Measurements from ENCODE around the gene FAM180A. TPM values are rescaled to one million over a fixed set of nuclear protein-coding genes. Genes with fewer than 3 reads are reported as not detected.

The FAM180A gene
- total RNA-seq, 1 donor from 2014 or later: not detected

DNA sequence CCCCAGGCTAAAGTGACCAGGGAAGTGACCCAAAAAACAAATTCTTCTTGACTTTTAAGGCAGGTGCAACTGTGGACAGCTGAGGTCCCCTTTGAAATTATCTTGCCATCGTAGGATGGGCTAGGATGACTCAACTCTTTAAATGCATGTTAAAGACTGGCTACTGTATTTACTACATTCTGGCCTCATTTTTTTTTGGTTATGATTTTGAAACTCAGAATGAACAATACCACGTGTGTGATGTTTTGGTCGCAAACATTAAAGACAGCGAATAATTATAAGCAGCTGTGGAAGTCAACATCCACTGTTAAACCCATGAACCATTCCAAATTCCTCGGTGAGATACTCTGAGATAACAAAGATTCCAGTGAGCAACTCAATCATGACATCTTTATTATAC lies 19.4 kb downstream of the FAM180A start:
- Mint-ChIP-seq H3K27me3 (ENCODE audit: unreplicated experiment) (peaks cover 1% of the 10 kb centered on the region), H3K4me3 (ENCODE audit: unreplicated experiment) (no peak overlapping the region), H3K9me3 (ENCODE audit: unreplicated experiment) (no peaks in the 10 kb centered on the region), H3K4me1 (ENCODE audit: unreplicated experiment) (no peaks in the 10 kb centered on the region), H3K27ac (ENCODE audit: unreplicated experiment) (no peak overlapping the region), H3K36me3 (ENCODE audit: low read depth, unreplicated experiment) (no peaks in the 10 kb centered on the region)
- no peak for DNase-seq (ENCODE audit: low spot score)
- TF ChIP-seq, protein P1, sequence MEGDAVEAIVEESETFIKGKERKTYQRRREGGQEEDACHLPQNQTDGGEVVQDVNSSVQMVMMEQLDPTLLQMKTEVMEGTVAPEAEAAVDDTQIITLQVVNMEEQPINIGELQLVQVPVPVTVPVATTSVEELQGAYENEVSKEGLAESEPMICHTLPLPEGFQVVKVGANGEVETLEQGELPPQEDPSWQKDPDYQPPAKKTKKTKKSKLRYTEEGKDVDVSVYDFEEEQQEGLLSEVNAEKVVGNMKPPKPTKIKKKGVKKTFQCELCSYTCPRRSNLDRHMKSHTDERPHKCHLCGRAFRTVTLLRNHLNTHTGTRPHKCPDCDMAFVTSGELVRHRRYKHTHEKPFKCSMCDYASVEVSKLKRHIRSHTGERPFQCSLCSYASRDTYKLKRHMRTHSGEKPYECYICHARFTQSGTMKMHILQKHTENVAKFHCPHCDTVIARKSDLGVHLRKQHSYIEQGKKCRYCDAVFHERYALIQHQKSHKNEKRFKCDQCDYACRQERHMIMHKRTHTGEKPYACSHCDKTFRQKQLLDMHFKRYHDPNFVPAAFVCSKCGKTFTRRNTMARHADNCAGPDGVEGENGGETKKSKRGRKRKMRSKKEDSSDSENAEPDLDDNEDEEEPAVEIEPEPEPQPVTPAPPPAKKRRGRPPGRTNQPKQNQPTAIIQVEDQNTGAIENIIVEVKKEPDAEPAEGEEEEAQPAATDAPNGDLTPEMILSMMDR (IDR thresholded peaks at IDR 0.05; ENCODE audit: unreplicated experiment): no peak

DNA sequence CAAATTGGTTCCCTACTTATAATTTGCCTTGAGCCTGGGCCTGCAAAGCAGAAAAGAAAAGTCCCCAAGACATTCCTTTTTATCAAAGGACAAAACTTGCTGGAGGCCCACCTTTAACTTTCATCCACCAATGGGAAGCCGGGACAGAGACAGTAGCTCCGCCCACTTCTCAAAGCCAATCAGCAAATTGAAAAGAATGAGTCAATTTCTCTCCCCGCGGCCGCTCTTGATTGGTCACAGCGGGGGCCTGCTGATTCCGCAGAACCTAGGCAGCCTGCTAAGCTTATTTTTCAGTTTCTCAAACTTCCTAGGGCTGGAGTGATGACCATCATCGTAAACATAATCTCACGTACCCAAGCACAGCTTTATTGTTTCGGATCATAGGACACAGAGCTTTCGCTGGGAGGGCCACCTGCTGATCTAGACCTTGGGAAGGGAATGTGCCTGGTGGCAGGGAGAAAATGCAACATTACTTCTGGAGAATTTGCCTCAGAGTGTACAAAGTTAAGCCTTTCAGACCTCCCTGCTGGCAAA lies 20.4 kb downstream of the FAM180A start, which contains the start of gene SLC13A4:
Gene SLC13A4, minus strand, starts transcription at position 51 of the 534 bp plus-strand sequence. CDS start 690 bp downstream, outside the sequence.
- peaks cover 1% of the 10 kb centered on the region for H3K27me3 Mint-ChIP-seq (ENCODE audit: unreplicated experiment)
- no peak within 1 kb of the TSS for H3K27ac Mint-ChIP-seq (ENCODE audit: unreplicated experiment)
- no peaks in the 10 kb centered on the region for H3K36me3 Mint-ChIP-seq (ENCODE audit: low read depth, unreplicated experiment)
- DNase-seq (ENCODE audit: low spot score): no peak
- no peak within 1 kb of the TSS for H3K4me3 Mint-ChIP-seq (ENCODE audit: unreplicated experiment)
- TF ChIP-seq, protein P1 (IDR thresholded peaks at IDR 0.05; ENCODE audit: unreplicated experiment): no peak
- H3K9me3 Mint-ChIP-seq (ENCODE audit: unreplicated experiment): no peaks in the 10 kb centered on the region
- no peaks in the 10 kb centered on the region for H3K4me1 Mint-ChIP-seq (ENCODE audit: unreplicated experiment)

DNA sequence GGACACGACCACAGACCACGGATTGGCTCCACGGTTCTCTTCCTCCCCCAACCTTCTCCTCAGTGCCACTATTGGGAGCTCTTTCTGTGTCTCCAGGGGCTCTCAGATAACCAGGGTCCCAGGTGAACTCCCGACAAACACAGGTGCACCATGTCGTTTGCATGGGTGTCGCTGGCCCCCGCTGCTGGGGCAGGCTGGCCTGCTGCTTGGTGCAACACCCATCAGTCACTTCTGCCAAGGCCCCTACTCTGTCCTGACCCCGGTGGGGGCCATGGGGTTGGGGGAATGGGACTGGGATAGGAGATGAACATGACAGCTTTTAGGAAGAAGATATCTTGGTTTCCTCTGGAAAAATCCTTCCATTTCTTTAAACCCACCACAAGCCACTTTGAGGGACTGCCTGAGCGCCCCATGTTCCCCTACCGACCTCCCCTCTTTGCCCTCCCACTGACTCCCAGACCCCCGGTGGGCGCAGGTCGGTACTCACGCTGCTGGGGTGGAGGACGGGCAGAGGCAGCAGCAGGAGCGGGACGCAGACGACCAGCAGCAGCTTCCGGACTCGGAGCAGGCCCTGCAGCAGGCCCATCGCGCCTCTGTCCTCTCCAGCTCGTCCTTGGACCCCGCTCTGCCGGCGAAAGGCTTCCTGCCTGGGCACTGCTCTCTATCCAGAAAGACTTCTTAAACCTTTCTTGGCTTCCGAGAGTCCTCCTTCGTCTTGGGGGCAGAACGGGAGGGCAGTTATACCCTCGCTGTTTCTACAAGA lies 21.5 kb downstream of the FAM180A start:
- peaks cover 1% of the 10 kb centered on the region for H3K27me3 Mint-ChIP-seq (ENCODE audit: unreplicated experiment)
- H3K4me3 Mint-ChIP-seq (ENCODE audit: unreplicated experiment): no peak overlapping the region
- H3K9me3 Mint-ChIP-seq (ENCODE audit: unreplicated experiment): no peaks in the 10 kb centered on the region
- no peaks in the 10 kb centered on the region for H3K36me3 Mint-ChIP-seq (ENCODE audit: low read depth, unreplicated experiment)
- no peak overlapping the region for H3K27ac Mint-ChIP-seq (ENCODE audit: unreplicated experiment)
- TF ChIP-seq, protein P1 (IDR thresholded peaks at IDR 0.05; ENCODE audit: unreplicated experiment): no peak
- H3K4me1 Mint-ChIP-seq (ENCODE audit: unreplicated experiment): no peaks in the 10 kb centered on the region
- DNase-seq (ENCODE audit: low spot score): no peak

DNA sequence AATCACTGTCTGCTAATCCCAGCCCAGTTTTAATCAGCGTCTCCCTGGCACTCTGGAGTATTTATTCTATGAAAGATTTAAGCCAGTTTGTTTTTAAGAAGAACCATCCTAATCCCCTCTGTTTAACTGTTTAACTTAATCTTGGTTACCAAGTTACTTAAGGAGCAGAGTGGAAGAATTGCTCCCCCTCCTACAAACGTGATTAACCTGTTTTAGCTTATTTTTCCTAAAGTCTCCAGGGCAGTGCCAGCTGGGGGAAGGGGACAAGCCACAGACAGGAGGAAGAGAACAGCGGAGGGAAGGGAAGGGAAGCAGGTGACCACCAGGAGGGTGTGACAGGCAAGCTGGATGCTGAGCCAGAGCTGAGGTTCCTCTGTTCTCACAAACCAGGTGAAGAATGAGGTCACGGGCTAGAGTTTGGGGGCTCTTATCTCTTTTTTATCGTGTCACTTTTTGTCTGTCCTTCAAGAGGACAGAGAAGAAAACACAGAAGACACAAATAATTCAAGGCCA lies 22.3 kb downstream of the FAM180A start:
- no peaks in the 10 kb centered on the region for H3K4me1 Mint-ChIP-seq (ENCODE audit: unreplicated experiment)
- TF ChIP-seq, protein P1 (IDR thresholded peaks at IDR 0.05; ENCODE audit: unreplicated experiment): no peak
- H3K27me3 Mint-ChIP-seq (ENCODE audit: unreplicated experiment): peaks cover 1% of the 10 kb centered on the region
- H3K36me3 Mint-ChIP-seq (ENCODE audit: low read depth, unreplicated experiment): no peaks in the 10 kb centered on the region
- H3K27ac Mint-ChIP-seq (ENCODE audit: unreplicated experiment): peak overlapping the region; percentile 48
- no peaks in the 10 kb centered on the region for H3K9me3 Mint-ChIP-seq (ENCODE audit: unreplicated experiment)
- DNase-seq (ENCODE audit: low spot score): no peak
- no peak overlapping the region for H3K4me3 Mint-ChIP-seq (ENCODE audit: unreplicated experiment)

DNA sequence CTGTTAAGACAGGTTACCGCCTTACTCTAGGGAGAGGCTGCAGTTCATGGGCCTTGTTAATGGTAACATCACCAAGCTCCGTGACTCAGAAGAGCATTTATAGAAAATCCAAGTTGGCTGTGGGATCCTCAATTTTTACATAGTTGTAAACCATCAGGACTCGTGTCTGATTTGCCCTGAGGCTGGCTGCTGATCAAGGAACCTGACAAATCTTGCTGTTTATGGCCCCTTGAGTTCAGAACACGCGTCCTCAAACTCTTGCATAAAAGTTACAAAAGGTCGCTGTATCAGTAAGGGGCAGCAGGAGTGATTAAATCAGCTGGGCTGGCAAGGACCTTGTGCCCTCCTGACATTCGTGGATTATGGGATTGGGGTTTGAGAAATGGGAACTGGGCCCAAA lies 25.2 kb downstream of the FAM180A start:
- Mint-ChIP-seq H3K9me3 (ENCODE audit: unreplicated experiment) (no peaks in the 10 kb centered on the region), H3K4me3 (ENCODE audit: unreplicated experiment) (no peak overlapping the region), H3K27me3 (ENCODE audit: unreplicated experiment) (no peaks in the 10 kb centered on the region), H3K27ac (ENCODE audit: unreplicated experiment) (no peak overlapping the region), H3K36me3 (ENCODE audit: low read depth, unreplicated experiment) (no peaks in the 10 kb centered on the region), H3K4me1 (ENCODE audit: unreplicated experiment) (no peaks in the 10 kb centered on the region)
- TF ChIP-seq, protein P1 (IDR thresholded peaks at IDR 0.05; ENCODE audit: unreplicated experiment): no peak
- no peak for DNase-seq (ENCODE audit: low spot score)

All from endothelial cell (in vitro differentiated cells).